GM21825 (cell line): ENCODE results near the gene CGA.
"Not testable (repeated sequence)": the region's sequence is repeated elsewhere in the genome, so short reads cannot be mapped to it uniquely, and the experiment has no call there.

Source experiments
- ATAC-seq: cut with Tn5 transposase; IDR thresholded peaks from one replicate; pipeline ENCODE4 v1.9.1; 2021; ENCODE audit warnings: mild to moderate bottlenecking, moderate library complexity; ENCODE audit not compliant: unreplicated experiment

The CGA gene

GRCh38 chr6:87095087-87095509 is at the start of gene CGA:
Gene CGA (minus strand): TSS chr6:87095106. CDS start chr6:87088200, 6,906 bp downstream.
- ATAC-seq = no peak

GRCh38 chr6:87139927-87140326 is 45.0 kb upstream of the CGA start:
- not testable (repeated sequence) for ATAC-seq

- no peak for ATAC-seq
Measured at GRCh38 chr6:87139236-87139635, 44.3 kb upstream of the CGA start.

DNA sequence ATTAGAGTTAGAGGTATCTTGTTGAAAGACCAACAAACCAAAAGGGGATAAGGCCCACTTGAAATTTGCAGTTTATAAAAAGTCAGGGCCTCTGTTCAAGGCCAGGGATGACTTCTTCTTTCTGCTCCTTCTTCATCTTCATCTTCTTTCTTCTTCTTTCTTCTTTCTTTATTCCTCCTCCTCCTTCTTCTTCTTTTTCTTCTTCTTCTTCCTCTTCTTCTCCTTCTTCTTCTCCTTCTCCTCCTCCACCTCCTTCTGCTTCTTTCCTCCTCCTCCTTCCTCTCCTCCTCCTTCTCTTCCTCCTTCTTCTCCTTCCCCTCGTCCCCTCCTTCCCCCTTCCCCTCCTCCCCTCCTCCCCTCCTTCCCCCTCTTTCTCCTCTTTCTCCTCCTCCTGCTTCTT is 42.1 kb upstream of the CGA start:
- no peak for ATAC-seq

GRCh38 chr6:87127737-87128136 is 32.8 kb upstream of the CGA start:
- no peak for ATAC-seq

DNA sequence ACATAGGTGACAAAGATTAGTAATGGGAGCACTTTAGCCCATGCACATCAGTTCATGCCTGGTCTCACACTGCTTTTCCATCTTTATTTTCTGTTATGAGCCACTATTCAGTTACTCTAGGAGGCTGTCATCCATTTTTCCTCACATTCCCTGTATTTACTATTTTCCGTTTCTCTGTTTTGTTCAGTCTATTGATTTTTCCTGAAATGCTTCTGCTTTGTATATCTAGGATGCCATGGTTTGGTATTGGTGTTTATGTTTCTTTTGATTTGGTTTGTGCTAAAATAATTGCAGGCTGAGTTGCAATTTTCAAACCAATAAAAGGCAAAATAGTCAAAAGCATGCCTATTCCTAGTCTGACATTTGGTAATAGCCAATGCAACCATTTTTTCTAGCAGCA is 31.6 kb upstream of the CGA start:
- ATAC-seq = no peak

DNA sequence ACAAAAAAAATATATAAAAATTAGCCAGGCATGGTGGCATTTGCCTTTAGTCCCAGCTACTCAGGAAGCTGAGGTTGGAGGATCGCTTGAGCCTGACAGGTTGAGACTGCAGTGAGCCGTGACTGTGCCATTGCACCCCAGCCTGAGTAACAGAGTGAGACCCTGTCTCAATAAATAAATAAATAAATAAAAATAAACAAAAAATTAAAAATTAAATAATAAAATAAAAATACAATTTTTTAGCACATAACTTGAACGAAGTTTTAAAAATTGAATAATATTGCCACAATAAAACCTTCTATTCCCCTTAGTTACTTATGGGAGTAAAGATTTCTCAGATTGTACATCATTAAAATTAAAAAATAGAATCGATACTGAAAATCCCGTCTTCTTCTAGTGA is 29.2 kb upstream of the CGA start:
- no peak for ATAC-seq

- no peak for ATAC-seq
Measured at GRCh38 chr6:87122477-87122876, 27.6 kb upstream of the CGA start.

- ATAC-seq = no peak
Measured at GRCh38 chr6:87118054-87118453, 23.1 kb upstream of the CGA start.

DNA sequence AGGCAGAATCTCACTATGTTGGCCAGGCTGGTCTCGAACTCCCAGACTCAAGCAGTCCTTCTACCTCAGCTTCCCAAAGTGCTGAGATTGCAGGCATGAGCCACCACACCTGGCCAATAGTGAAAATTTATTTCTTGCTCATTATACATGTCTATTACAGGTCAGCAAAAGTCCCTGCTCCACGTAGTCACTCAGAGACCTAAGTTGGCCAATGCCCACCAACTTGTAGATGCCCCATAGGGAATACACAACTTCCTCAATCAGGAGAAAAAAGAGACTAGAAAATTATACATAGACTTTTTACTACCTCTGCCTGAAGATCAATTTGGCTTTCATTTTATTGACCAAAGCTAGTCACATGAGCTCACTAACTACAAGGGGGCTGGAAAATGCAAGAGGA is 22.0 kb upstream of the CGA start:
- ATAC-seq = no peak

DNA sequence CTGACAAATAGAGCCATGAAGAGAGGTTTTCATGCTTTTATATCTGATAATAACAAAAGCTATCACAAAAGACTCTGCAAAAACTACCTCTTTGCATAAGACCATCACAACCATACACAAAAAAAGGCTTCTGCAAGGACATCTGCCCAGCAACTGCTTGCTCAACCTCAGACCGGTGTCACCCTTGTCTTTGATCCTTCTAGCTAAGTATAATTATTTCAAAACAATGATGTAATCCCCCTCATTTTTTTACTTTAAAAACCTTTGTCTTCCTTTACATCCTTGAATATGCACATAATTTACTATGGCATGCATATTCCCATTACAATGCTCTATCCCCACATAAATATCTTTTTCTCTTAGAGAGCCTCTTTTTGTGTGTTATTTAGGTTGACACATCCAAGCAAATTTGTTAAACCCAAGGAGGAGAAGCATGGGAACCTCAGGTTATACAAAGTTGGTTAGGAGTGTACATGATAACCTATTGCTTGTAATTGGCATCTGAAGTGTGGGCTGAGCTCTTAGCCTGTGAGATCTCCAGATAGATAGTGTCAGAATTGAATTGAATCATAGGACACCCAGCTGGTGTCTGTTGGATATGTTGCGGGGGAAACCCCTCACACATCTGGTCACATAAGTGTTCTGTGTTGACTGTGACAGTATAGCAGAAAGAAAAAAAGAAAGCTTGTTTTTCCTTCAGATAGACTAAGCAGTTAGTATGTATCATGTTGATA is 20.7 kb upstream of the CGA start:
- ATAC-seq = peak; percentile 90

DNA sequence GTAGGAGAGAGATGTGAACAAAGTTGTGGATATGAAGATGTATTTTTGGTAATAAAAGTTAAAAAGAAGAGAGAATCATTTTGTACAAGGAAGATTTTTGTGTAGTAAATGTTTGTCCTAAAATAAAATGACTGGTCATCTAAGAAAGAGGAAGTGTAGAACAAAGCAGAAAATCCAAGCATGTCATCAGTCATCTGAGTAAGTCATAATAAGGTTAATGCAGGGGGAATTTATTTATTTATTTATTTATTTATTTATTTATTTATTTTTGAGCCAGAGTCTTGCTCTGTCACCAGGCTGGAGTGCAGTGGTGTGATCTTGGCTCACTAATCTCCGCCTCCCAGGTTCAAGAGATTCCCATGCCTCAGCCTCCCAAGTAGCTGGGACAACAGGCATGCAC is 15.7 kb upstream of the CGA start:
- ATAC-seq = no peak

DNA sequence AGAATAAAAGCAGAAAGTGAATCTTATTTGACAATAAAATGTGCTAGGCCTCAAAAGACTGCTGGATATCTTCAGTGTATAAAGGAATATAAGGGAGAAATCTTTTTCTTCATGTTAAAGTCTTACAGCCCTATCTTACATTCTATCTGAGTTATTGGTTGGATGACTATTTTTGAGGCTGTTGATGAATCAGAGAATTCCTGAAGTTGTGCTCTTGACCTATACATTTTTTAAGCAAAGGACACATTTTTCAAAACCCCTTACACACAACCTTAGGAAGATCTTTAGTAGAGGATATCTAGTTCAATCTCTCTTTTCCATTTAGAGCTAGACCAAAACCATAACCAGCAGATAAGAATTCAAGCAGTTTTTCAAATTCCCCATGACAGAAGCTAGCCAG is 10.9 kb upstream of the CGA start:
- no peak for ATAC-seq

GRCh38 chr6:87104667-87105066 is 9.8 kb upstream of the CGA start:
- no peak for ATAC-seq

DNA sequence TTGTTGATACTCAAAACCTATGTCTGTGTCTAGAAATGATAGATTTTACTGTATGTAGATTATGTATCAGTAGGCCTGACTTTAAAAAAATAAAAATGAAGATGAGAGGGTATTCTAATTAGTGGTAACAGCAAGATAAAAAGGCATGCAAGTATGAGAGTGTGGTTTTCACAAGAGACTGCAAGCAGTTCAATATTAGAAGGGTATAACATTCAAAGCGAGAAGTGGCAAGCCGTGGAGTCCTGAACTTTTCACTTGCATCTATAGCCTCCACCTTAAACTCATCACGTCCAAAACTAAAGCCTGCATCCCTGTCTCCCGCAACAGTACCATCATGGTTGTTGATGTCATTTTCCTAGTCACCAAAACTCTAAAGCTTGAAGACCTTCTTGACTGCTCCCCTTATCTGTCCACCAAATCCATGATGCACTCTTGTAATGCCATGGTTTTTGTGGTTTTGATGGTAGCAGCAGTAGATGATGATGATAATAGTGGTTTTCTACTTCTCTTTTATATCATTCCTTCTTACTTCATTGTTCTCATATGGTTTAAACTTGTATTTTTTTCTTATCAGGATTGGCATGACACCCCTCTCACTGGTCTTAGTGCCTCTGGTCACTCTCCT is 9.2 kb upstream of the CGA start:
- ATAC-seq = no peak

- ATAC-seq = no peak
Measured at GRCh38 chr6:87102151-87102621, 7.3 kb upstream of the CGA start.

DNA sequence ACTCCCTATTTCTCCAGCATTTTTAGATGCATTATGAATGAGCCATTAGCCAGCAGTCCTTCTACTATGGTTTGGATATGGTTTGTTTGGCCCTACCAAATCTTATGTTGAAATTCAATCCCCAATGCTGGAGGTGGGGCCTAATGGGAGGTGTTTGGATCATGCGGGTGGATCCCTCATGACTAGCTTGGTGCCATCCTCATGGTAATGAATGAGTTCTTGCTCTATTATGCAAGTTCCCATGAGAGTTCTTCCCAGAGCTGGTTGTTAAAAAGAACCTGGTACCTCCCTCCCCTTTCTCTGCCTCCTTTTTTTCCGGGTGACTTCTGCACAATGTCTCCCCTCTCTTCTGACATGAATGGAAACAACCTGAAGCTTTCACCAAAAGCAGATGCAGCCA is 6.2 kb upstream of the CGA start:
- no peak for ATAC-seq

DNA sequence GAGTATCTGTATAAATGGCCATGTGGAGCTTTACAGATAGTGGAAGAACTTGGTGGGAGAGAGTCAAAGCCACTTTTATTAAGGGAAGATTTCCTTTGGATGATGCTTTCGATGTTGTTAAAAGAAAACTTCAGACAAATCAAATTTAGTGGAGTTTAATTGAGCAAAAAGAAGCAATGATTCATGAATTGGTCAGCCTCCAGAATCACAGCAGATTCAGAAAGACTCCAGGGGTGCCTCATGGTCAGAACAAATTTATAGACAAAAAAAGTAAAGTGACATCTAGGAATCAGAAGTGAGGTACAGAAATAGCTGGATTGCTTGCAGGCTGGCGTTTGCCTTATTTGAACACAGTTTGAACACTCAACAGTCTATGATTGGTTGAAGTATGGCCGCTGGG is 5.3 kb upstream of the CGA start:
- no peak for ATAC-seq

- ATAC-seq = no peak
Measured at GRCh38 chr6:87099472-87099871, 4.6 kb upstream of the CGA start.

DNA sequence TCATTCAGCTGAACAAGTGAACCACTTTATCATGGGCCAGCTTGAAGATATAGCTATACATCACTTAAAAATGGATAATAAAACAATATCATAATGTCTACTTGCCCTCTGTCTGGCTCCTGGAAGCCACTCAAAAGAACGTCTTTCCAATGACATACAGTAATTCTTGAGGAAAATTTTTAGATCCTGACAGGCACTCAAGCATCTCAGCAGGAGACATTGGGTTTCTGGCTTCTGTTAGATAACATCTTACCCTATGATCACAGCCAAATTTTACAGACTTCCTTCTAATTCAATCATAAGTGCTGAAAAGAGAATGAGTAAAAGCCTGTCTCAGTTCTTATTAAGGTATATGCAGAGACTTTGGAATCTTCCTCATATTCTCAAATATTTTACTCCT is 330 bp downstream of the CGA start:
- ATAC-seq = no peak

DNA sequence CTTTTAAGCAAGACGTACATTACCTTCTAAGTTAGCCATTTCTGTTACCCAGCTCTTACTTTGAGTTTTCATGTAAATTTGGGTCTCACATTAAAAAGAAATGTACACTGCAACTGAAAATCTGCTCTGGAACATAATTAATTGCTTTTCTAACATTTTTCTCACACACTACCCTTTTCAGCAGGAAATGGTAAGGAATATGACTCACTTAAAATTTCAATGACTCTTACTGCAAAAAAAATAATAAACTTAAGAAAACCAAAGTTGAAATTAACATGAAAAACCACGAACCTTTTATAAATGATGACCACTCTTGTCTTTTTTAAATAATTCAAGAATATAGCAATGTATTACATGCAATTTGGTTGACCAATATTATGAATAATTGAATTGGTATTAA is 1.3 kb downstream of the CGA start:
- ATAC-seq = no peak

DNA sequence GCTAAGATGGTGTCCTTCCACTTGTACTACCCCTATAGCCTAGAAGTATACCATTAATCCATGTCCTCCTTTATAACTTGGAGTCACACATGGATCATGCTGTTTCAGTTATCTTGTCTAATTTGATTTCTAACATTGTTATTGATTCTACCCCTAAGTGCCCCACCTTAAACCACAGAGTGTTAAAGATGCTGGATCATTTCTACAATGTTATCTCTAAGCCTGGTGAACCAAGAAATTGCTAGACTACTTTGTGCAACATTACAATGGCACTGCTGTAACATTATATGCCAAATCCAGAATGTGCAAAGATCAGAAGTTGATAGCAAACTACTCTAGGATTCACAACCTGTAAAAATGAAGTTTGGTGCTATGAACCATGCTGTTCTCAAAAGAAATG is 1.7 kb downstream of the CGA start:
- ATAC-seq = no peak

- no peak for ATAC-seq
Measured at GRCh38 chr6:87092435-87092834, 2.5 kb downstream of the CGA start.
